GM12872 (cell line): Measurements from ENCODE around the gene MTA3.

ENCODE experiments used
- TF ChIP-seq, protein P1 (sequence below): IDR thresholded peaks from 3 replicates; pipeline ENCODE4 v1.5.1; 2011; ENCODE audit warnings: low read depth, mild to moderate bottlenecking, low read length, moderate library complexity; ENCODE audit not compliant: insufficient read depth

The MTA3 gene

DNA sequence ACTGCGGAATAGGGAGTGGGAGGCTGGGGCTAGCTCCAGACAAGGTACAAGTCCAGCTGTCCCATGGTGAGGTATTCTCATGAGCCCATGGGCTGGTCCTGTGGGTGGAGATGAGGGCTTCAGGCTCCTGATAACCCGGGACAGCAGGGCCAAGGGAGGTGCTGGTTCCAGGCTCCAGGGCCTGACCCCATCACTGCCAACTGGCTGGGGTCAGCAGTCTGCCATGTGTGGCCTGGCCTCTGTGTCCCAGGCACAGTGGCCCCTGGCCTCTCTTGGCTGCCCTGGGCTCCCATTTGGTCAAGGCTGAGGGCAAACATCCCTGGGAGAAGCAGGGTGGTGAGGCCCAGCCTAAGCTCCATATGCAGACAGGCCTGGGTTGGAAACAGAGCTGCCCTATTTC lies 196.5 kb downstream of the MTA3 start:
- TF ChIP-seq, protein P1, sequence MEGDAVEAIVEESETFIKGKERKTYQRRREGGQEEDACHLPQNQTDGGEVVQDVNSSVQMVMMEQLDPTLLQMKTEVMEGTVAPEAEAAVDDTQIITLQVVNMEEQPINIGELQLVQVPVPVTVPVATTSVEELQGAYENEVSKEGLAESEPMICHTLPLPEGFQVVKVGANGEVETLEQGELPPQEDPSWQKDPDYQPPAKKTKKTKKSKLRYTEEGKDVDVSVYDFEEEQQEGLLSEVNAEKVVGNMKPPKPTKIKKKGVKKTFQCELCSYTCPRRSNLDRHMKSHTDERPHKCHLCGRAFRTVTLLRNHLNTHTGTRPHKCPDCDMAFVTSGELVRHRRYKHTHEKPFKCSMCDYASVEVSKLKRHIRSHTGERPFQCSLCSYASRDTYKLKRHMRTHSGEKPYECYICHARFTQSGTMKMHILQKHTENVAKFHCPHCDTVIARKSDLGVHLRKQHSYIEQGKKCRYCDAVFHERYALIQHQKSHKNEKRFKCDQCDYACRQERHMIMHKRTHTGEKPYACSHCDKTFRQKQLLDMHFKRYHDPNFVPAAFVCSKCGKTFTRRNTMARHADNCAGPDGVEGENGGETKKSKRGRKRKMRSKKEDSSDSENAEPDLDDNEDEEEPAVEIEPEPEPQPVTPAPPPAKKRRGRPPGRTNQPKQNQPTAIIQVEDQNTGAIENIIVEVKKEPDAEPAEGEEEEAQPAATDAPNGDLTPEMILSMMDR, result no peak

DNA sequence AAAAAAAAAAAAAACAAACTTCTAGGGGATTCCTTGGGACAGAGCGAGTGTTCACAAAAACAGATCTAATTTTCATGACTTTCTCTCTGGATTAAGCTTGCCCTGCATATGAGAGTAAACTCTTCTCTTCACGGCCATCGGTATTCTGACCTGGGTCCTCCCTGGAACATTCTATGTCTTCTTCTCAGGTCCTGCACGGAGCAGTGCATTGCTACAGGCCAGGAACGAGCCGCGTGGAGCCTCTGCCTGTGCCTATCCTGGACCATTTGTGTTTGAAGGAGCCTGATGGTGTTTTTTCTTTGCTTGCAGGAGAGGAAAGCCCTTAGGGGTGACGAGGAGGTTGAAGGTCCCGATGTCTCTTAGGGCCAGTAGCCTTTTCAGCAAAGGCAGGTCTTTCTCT lies 197.3 kb downstream of the MTA3 start:
- TF ChIP-seq, protein P1, result no peak

DNA sequence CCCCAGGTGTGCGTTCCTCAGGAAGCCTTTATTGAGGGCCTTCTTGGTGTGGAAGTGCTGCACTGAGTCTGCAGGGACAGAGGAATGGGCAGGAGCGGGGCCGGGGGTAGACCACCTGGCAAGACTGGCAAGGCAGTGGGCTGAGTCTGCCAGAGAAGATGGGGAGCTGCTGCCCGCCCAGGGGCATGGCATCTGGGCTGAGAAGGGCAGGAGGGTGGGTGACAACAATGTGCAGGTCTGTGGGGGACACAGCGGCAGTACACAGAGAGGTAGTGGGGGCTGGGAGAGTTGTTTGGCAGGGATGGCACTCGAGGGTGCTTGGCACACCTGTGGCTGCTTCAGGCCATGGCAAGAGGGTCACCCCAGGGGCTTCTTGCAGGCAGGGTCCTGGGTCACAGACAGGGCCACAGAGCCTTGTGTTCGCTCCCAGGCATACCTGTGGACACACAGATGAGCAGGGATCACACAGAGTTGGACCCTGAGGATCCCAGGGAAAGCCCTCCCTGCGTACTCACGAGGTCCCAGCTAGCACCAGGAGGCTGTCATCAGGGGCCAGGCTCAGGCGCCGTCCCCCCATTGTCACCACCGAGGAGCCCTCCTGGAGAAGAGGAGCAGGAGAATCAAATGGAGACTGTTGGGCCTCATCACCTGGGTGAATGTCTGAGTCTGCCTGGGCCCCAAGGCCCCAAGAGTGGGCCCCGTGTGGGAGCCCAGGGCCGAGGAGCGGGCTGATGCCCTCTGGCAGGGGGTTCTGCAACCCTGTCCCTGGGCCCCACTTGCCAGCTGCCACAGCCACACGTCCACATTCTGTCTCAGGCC lies 198.9 kb downstream of the MTA3 start:
- TF ChIP-seq, protein P1, result no peak

DNA sequence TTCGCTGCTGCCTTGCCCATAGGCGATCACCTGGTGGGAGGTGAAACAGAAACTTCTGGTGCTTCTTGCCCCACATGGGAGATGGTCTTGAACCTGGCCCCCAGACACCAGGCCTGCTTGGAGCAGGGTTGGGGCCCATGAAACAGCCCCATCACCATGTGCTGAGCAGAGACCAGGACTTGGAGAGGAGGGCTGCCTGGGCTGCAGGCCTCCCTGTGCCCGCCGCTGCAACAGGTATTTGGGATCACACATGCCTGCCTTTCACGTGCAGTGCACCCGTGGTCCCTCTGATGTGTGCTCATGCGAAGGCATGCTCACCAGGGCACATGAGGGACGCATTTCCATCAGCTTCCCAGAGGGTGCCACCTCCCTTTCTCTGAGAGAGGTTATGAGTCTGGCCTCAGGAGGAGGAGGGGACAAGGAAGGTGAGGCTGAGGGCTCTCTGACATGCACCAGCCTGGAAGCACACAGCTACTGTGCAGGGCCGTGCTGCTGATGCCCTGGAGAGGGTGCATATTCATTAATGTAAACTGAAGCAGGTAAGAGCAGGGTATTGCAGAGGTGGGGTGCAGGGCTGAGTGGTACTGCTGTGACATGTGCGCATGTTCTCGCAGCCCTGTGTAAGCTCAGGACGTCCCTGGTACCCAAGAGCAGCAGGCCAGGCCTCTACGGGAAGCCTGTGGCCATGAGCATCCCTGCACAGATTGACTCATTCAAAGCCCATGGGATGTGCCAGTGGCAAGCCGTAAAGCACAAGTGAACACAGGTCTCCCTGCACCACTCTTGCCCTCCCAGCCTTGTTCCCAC lies 199.7 kb downstream of the MTA3 start:
- TF ChIP-seq, protein P1, result no peak

DNA sequence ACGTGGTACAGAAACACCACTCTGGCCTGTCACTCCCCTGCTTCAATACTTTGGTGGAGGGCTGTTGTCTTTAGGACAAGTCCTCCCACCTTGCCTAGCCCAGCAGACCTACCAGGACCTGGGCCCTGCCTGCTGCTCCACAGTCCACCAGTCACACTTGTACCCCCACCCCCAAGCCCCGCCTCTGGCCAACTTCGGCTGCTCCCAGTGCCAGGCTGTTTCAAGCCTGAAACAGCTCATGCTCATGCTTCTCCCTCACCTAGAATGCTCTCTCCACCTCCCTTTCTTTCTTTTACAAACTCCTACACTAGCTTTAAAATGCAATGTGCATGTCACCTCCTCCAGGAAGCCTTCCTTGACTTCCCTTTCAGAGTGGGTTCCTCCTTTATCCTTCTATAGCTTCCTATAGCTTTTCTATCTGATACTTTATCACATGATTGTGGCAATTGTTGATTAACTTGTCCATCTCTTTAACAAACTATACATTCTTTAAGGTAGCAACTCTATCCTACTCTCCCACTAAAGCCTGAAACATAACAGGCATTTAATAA lies 200.3 kb downstream of the MTA3 start:
- TF ChIP-seq, protein P1, result no peak

DNA sequence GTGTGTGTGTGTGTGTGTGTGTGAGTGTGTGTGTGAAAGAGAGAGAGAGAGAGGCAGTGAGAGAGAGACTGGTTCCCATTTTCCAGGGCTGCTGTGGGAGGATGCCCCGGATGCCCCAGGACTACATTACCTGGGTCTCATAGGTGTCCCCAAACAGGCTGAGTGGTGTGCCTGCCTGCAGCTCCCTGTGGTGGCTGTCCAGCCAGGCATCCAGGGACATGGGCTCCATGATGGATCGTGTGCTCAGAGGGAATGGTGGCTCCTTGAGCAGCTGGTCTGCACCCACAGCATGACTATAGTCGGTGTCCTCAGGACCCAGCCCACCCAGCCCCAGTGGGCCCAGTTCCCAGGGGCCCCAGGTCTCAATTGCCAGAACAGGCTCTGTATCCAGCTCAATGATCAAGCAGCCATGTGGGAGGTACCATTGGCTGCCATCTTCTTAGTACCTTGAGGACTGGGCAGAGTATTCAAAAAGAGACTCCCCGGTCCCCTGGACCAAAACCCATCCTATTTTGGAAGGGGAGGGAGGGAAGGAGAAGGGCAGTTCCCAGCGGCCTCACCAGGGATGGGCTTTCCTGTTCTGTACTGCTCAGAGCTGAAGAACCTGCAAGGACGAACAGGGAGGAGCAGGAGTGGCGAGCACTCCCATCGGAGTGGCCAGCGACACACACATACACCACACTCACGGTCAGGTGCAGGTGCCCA lies 201.3 kb downstream of the MTA3 start:
- TF ChIP-seq, protein P1, result no peak
